Inflammatory macrophage treated with lipopolysaccharide for 1 hour (primary cell): ENCODE measurements around the gene TMEM100.
A peak's percentile ranks its signal among the peaks of the same experiment; 100 is the strongest.

Experiments used
- DNase-seq, 2 donors: peaks; one replicate each; pipeline ENCODE4 v3.0.0-alpha.2; 2020 to 2022

TMEM100 gene

GRCh38 chr17:55717898-55718735 lies 4.5 kb downstream of the TMEM100 start:
- peak; percentile 55 to 96 for DNase-seq

- DNase-seq, result no peak
Observed at GRCh38 chr17:55717432-55717831, 5.2 kb downstream of the TMEM100 start.

DNA sequence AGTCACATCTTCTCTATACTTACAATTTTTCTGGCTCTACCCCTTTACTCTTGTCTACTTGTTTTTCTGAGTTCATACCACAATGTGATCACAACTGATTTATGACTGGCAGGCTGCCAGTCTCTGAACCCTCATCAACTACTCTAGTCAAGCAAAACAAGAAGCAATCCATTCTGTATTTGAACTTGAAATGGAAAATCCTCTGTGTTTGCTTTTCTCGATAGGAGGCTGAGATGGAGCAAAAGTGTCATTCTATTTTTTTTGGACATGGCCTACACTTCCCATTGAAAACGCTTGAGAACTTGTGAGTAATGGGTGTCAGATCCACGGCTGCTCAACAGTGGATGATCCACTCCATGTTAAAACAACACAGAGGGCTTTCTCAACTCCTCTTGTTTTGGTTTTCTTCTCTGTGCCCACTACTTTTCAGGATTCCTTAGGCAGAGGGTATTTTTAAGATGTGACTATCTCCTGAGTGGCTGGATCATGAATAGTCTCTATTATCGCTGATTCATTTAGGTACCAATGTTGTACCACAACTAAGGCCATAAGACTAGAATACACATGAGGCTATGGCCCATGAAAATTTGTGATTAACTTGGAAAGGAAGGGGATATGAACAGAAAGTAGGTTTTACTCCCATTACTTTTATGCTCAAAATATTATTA lies 11.7 kb downstream of the TMEM100 start:
- DNase-seq, result no peak

GRCh38 chr17:55710410-55710809 lies 12.3 kb downstream of the TMEM100 start:
- peak; percentile 38 to 46 for DNase-seq

GRCh38 chr17:55709984-55710383 lies 12.7 kb downstream of the TMEM100 start:
- DNase-seq, result no peak

- no peak for DNase-seq
Observed at GRCh38 chr17:55709440-55709839, 13.2 kb downstream of the TMEM100 start.

DNA sequence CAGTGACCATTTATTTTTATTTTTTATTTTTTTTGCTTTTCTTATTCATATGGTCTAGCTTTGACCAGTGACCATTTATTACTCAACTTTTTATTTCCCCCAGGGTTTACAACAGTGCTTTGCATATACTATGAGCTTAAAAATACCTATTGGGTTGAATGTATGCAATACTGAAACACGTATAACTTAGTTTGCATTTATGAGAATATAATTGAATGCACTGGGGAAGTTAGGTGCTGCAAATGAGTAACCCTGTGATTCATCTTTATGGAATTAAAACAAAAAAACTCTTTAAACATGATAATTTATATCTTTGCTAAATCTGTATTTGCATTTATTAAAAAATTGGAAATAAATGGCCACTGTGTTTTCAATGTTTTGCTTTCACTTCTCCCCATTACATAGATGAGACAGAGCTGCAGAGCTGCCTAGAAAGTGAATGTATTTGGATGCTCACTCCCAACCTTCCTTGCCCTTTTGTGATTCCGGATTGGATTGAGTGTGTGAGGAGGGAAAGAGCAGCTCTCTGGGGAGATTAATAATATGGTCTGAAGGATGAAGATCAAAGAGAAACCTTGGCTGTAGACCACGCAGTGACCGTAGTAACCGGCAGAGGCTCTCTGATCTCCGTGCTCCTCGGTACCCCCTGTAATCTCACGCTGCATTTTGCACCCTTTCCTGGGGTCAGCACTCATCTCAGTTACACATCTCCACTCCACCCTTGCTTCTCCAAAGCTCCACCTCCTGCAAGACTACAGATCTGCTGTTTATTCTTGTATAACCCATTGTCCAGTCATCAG lies 14.3 kb downstream of the TMEM100 start:
- no peak for DNase-seq

DNA sequence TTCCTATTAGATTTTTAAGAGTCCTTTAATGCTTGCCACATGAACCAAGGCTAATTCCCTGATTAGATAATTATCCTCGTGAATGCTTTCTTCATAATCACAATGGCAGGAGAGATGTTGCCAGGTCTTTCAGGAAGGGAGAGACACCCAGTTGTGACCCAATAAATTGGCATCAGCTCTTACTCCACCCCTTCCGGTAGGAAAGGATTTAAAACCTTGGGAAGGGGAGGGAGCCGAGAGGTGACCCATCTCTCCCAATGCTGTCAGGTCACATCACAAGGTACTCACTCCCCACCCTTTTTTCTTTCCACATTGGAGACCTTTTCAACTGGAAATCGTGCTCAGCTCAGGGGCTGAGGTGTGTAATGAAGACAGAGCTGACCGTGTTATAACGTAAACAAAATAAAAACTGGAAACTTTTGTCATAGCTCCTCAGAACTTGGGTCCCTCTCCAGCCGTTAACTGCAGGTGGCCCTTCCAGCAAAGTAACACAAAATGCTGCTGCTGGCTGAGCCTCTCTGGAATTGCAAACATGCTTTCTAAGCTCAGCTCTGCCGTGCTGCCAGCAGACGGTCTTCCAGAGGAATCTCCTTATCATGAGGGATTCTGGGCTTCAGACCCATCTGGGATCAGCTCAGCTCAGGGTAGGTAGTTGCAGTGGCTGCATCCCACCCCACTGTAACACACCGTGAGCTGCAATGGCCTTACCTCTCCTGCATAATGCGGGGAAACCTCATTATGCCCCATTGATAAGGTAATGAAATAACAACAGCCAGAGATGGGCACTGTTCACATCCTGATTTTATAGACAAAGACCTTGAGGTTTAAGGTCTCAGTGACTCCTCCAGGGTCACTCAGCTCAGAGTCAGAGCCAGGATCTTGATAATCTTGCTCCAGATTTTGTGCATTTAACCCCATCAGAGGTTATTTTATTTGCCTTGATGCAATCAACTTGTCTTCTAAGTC lies 15.6 kb downstream of the TMEM100 start:
- no peak for DNase-seq

DNA sequence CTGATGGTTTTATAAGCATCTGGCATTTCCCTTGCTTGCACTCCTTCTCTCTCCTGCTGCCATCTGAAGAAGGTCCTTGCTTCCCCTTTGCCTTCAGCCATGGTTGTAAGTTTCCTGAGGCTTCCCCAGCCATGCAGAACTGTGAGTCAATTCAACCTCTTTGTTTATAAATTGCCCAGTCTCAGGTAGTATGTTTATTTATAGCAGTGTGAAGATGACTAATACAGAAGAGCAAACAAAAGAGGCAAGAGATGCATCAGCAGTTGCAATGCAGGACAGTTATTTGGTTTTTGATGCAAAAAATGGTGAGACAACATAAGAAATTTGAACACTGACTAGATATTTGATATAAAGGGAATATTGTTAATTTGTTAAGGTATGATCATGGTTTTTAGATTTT lies 16.8 kb downstream of the TMEM100 start:
- DNase-seq, result no peak

DNA sequence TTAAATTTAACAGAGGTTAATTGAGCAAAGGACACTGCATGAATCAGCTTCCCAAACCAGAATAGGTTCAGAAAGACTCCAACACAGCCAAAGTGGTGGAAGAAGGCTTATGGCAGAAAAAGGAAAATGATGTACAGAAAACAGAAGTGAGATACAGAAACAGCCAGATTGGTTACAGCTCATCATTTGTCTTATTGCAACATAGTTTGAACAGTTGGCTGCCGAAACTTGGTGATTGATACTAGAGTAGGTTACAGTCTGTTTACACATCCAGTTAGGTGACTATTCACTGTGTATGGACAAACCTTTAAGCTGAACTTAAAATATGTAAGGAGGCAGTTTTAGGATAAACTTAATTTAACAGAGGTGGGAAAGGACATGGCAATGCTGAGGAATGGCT lies 18.3 kb downstream of the TMEM100 start:
- peak; percentile 24 to 48 for DNase-seq

DNA sequence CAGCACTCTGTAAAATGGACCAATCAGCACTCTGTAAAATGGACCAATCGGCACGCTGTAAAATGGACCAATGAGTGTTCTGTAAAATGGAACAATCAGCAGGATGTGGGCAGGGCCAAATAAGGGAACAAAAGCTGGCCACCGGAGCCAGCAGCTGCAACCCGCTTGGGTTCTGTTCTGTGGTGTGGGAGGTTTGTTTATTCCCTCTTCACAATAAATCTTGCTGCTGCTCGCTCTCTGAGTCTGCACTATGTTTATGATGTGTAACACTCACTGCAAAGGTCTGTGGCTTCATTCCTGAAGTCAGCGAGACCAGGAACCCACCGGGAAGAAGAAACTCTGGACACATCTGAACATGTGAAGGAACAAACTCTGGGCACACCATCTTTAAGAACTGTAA lies 20.5 kb downstream of the TMEM100 start:
- no peak for DNase-seq

DNA sequence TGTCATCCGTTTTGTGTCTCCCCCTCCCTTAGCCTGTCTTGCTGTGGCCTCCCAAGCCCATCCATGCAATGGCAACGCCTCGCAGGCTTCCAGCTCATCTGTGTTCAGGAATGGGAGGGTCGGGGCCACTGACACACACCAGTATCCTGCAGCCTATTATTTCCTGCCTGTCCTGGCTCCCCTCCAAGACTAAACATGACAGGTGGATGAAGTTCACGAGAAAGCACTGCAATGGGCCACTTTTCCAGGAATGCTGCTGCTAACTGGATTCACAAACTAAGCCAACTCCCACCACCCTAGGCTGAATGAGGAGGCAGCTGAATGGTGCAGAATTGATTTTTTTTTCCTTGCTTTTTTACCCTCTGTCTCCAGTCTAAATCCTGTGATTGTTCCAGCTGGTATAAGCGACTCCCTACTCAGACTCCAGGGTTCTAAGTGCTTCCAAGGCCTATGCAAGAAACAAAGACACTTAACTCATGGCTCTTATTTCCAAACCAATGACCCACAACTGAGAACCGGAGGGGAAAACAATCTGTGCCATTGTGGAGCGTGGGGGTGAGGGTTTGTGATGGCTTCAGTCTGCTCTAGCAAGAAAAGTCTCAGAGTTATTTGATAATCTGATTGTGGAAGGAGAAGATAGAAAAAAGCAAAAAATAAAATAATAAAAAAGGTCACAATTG lies 23.3 kb downstream of the TMEM100 start:
- DNase-seq, result no peak

GRCh38 chr17:55694286-55694910 lies 28.3 kb downstream of the TMEM100 start:
- DNase-seq, result no peak

DNA sequence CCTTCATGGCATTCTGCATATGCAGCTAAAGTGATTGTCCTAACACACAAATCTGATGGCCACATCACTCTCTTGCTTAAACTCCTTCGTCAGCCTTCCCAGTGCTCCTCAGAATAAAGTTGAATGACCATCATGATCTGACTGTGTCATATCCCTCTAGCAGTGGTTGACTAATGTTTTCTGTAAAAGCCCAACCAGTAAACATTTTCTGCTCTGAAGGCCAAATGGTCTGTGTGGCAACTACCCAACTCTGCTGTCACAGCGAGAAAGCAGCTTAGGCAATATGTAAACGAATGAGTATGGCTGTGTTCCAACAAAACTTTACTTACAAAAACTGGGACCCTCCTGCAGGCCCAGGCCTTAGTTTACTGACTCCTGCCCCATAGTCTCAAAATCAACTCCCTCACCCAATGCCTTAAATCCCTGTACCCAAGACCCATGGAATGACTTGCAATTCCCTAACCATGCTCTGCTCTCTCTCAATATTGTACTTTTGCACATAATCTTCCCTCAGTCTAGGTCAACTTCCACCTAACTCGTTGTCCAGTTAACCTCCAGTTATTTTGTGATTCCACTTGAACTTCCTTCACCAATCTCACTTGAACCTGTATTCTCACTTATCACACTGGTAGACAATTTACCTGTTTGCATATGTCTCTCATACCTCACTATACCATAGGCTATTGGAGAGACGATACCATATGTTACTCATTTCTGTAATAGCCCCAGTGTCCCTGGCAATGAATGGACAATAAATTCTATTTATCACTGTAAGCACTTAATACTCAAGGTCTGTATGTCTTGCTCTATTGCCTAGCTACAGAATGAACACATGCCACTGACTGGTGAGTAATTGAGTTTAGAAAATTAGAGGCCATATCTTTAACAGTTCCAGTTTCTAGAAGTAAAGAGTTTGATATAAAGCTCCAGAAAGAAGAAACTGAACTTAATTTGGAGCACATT lies 29.1 kb downstream of the TMEM100 start:
- DNase-seq, result peak; percentile 74 to 87

- peak; percentile 32 to 44 for DNase-seq
Observed at GRCh38 chr17:55692276-55692675, 30.4 kb downstream of the TMEM100 start.

DNA sequence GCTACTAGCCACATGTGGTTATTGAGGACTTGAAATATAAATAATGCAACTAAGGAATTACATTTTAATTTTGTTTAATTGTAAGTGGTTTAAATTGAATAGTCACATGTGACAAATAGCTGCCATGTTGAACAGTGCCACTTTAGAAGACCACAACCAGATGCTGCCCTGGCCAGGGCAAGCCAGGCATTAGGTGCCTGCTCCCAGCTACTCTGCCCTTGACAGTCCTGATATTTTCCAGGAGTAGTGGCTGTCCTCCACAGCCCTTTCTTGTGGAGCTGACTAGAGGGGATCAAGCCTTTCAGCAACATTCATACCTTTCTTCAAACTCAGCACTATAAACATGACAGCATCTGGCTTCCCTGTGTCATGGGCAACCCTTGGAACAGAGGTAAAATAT lies 31.0 kb downstream of the TMEM100 start:
- no peak for DNase-seq

DNA sequence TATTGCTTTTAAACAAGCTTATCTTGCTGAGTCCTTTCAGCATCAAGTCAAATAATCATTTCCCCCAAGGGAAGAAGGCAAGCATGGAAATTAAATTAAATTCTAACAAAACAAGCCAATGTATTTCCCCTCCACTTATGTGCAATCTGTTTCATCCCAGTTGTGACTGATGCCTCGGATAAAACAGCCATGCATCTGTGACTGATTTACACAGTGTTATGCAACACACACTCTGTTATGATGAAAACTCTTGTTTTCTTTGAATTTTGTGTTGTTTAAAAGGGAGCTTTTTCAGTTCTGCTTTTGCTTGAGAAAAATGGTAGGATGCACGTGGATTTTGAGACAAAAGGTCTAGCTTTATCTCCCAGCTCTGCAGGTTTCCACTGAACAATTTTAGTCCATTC lies 32.6 kb downstream of the TMEM100 start:
- peak; percentile 86 to 90 for DNase-seq

- no peak for DNase-seq
Observed at GRCh38 chr17:55689672-55690071, 33.0 kb downstream of the TMEM100 start.

GRCh38 chr17:55688057-55688456 lies 34.6 kb downstream of the TMEM100 start:
- DNase-seq, result no peak

GRCh38 chr17:55687037-55687436 lies 35.6 kb downstream of the TMEM100 start:
- no peak for DNase-seq
